Effector memory CD4-positive, alpha-beta T cell (primary cell): ENCODE results near the gene INPP5E.
A peak's percentile ranks its signal among the peaks of the same experiment; 100 is the strongest.

ENCODE experiments used
- DNase-seq, 3 donors: peaks; one replicate each; pipeline ENCODE4 v3.0.0-alpha.2; 2020
- H3K27ac ChIP-seq: 2 replicates; pipeline ENCODE4 v1.7.0; 2013; ENCODE audit warnings: mild to moderate bottlenecking, low read length, moderate library complexity; ENCODE audit not compliant: insufficient read depth, poor library complexity, severe bottlenecking
- H3K27me3 ChIP-seq: replicated peaks from 2 replicates; pipeline ENCODE4 v1.7.0; 2013; ENCODE audit warnings: mild to moderate bottlenecking, low read length; ENCODE audit not compliant: insufficient read depth, control insufficient read depth, poor library complexity, severe bottlenecking
- H3K36me3 ChIP-seq: 2 replicates; pipeline ENCODE4 v1.7.0; 2013; ENCODE audit warnings: mild to moderate bottlenecking, low read length, moderate library complexity; ENCODE audit not compliant: control insufficient read depth, insufficient read depth
- H3K4me1 ChIP-seq: 2 replicates; pipeline ENCODE4 v1.7.0; 2013; ENCODE audit warnings: low read length, mild to moderate bottlenecking; ENCODE audit not compliant: control insufficient read depth, insufficient read depth, poor library complexity, severe bottlenecking
- H3K4me3 ChIP-seq: 2 replicates; pipeline ENCODE4 v1.7.0; 2013; ENCODE audit warnings: low read length, low read depth, mild to moderate bottlenecking; ENCODE audit not compliant: insufficient read depth, poor library complexity, severe bottlenecking
- H3K9me3 ChIP-seq: 2 replicates; pipeline ENCODE4 v1.7.0; 2013; ENCODE audit warnings: mild to moderate bottlenecking, low read length, moderate library complexity; ENCODE audit not compliant: control insufficient read depth

INPP5E gene

GRCh38 chr9:136404801-136405136 lies 34.9 kb downstream of the INPP5E start:
- H3K4me1 ChIP-seq: peaks cover 49% of the 10 kb centered on the region
- H3K4me3 ChIP-seq: no peak overlapping the region
- no peak for DNase-seq
- peak overlapping the region; percentile 73 for H3K27ac ChIP-seq
- H3K9me3 ChIP-seq: no peaks in the 10 kb centered on the region
- no peaks in the 10 kb centered on the region for H3K27me3 ChIP-seq
- H3K36me3 ChIP-seq: peaks cover 22% of the 10 kb centered on the region

GRCh38 chr9:136403915-136404800 lies 35.5 kb downstream of the INPP5E start:
- Histone ChIP-seq H3K27ac (peak overlapping the region; percentile 73), H3K4me1 (peaks cover 48% of the 10 kb centered on the region), H3K27me3 (no peaks in the 10 kb centered on the region), H3K36me3 (peaks cover 22% of the 10 kb centered on the region), H3K9me3 (no peaks in the 10 kb centered on the region), H3K4me3 (no peak overlapping the region)
- peak; percentile 25 to 51 (median 30) for DNase-seq

GRCh38 chr9:136403538-136403914 lies 36.1 kb downstream of the INPP5E start:
- Histone ChIP-seq H3K4me3 (no peak overlapping the region), H3K9me3 (no peaks in the 10 kb centered on the region), H3K4me1 (peaks cover 50% of the 10 kb centered on the region), H3K27me3 (no peaks in the 10 kb centered on the region), H3K27ac (peak overlapping the region; percentile 73), H3K36me3 (peaks cover 22% of the 10 kb centered on the region)
- peak; percentile 70 to 73 (median 72) for DNase-seq

- H3K27me3 ChIP-seq: no peaks in the 10 kb centered on the region
- H3K27ac ChIP-seq: no peak overlapping the region
- H3K9me3 ChIP-seq: no peaks in the 10 kb centered on the region
- DNase-seq: no peak
- peaks cover 50% of the 10 kb centered on the region for H3K4me1 ChIP-seq
- H3K4me3 ChIP-seq: no peak overlapping the region
- peaks cover 18% of the 10 kb centered on the region for H3K36me3 ChIP-seq
Observed at GRCh38 chr9:136402067-136402466, 37.6 kb downstream of the INPP5E start.

GRCh38 chr9:136401173-136401922 lies 38.3 kb downstream of the INPP5E start:
- Histone ChIP-seq H3K4me3 (no peak overlapping the region), H3K36me3 (peaks cover 21% of the 10 kb centered on the region), H3K27ac (no peak overlapping the region), H3K9me3 (no peaks in the 10 kb centered on the region), H3K27me3 (no peaks in the 10 kb centered on the region), H3K4me1 (peaks cover 50% of the 10 kb centered on the region)
- no peak for DNase-seq

GRCh38 chr9:136400038-136400834 lies 39.4 kb downstream of the INPP5E start, which contains the start of gene SNAPC4:
Gene SNAPC4, minus strand, starts transcription at chr9:136400170. Its CDS starts 1,742 bp downstream, at chr9:136398428.
- Histone ChIP-seq H3K27ac (peak within 1 kb of the TSS; percentile 51), H3K4me1 (peaks cover 45% of the 10 kb centered on the region), H3K27me3 (no peaks in the 10 kb centered on the region), H3K9me3 (no peaks in the 10 kb centered on the region), H3K4me3 (peak within 1 kb of the TSS; percentile 81), H3K36me3 (peaks cover 20% of the 10 kb centered on the region)
- peak; percentile 71 to 79 (median 71) for DNase-seq

GRCh38 chr9:136399176-136400037 lies 40.2 kb downstream of the INPP5E start:
- DNase-seq: peak; percentile 20 to 45 (median 25)
- Histone ChIP-seq H3K27ac (peak overlapping the region; percentile 51), H3K36me3 (peaks cover 24% of the 10 kb centered on the region), H3K27me3 (no peaks in the 10 kb centered on the region), H3K4me1 (peaks cover 37% of the 10 kb centered on the region), H3K9me3 (no peaks in the 10 kb centered on the region), H3K4me3 (peak overlapping the region; percentile 81)

GRCh38 chr9:136398286-136398685 lies 41.4 kb downstream of the INPP5E start:
- no peak overlapping the region for H3K4me3 ChIP-seq
- H3K27ac ChIP-seq: no peak overlapping the region
- H3K27me3 ChIP-seq: no peaks in the 10 kb centered on the region
- peaks cover 26% of the 10 kb centered on the region for H3K4me1 ChIP-seq
- no peaks in the 10 kb centered on the region for H3K9me3 ChIP-seq
- DNase-seq: no peak
- H3K36me3 ChIP-seq: peaks cover 34% of the 10 kb centered on the region

- Histone ChIP-seq H3K9me3 (no peaks in the 10 kb centered on the region), H3K4me3 (no peak overlapping the region)
Observed at GRCh38 chr9:136397643-136398042, 42.0 kb downstream of the INPP5E start.

More at GRCh38 chr9:136397643-136398042, 42.0 kb downstream of the INPP5E start:
- Histone ChIP-seq H3K36me3 (peaks cover 36% of the 10 kb centered on the region), H3K27ac (no peak overlapping the region), H3K4me1 (peaks cover 22% of the 10 kb centered on the region), H3K27me3 (no peaks in the 10 kb centered on the region)
- DNase-seq: no peak
